K562 (cell line): Measurements from ENCODE around the gene ZNF35. TPM values are rescaled to one million over a fixed set of nuclear protein-coding genes. Genes with fewer than 3 reads are reported as not detected.

Experiments
- ATAC-seq: fragments of 200-7000 bp; cut with Tn5 transposase; 3 replicates; pipeline ENCODE4 v1.9.1; 2020; ENCODE audit warnings: moderate library complexity
- BruUV-seq: library from RNA; stranded (reverse); fragments of 400-500 nt; replicated peaks from 2 replicates; lab custom pipeline; 2021; lab: Mats Ljungman, UMichigan
- CTCF ChIA-PET: fragments of 300-600 bp; formaldehyde crosslinking; extraction: SDS; loops from one replicate; lab custom pipeline; 2021; ENCODE audit warnings: low intra/inter-chr PET ratio; lab: Yijun Ruan, JAX
- POLR2A ChIA-PET: fragments of 300-600, 350-650 bp; sonication (Branson Sonifier 250); formaldehyde crosslinking; extraction: SDS; loops from one replicate; lab custom pipeline; 2021; ENCODE audit warnings: antibody characterized with exemption, inconsistent platforms; lab: Yijun Ruan, JAX
- DNase-seq, 4 experiments: peaks; one replicate each; pipeline versions ENCODE4 v3.0.0 to v3.0.0-alpha.2; 2011 to 2018; ENCODE audit warnings: low spot score in 3 of 4, mixed read lengths in 3 of 4; ENCODE audit errors: extremely low read depth in 1 of 4
- FAIRE-seq: peaks from 2 replicates; lab custom pipeline; 2011; peaks lifted over from hg19 to GRCh38; lab: Jason Lieb, UNC
- H2AFZ ChIP-seq: 2 replicates; pipeline ENCODE4 v1.6.0; 2011; ENCODE audit warnings: low read depth, low read length, control low read depth, inconsistent platforms
- H3K27ac ChIP-seq: fragments of 200-600 bp; 3 replicates; pipeline ENCODE4 v1.8.0; 2011; ENCODE audit warnings: low read depth, mild to moderate bottlenecking, control low read depth, inconsistent platforms, low read length, moderate library complexity, mixed read lengths; ENCODE audit errors: extremely low read depth
- H3K27me3 ChIP-seq, 2 experiments: fragments of 300-600 bp in 1 of 2; 2 replicates in 1 of 2; 3 replicates in 1 of 2; pipeline versions ENCODE4 v1.6.0 to v1.8.0; 2011; ENCODE audit warnings: inconsistent platforms in 2 of 2, low read length in 2 of 2, mild to moderate bottlenecking in 1 of 2, mixed read lengths in 1 of 2, moderate library complexity in 1 of 2; ENCODE audit not compliant: control insufficient read depth in 2 of 2, insufficient read depth in 2 of 2
- H3K36me3 ChIP-seq: fragments of 300-600 bp; 3 replicates; pipeline ENCODE4 v1.8.0; 2011; ENCODE audit warnings: mild to moderate bottlenecking, low read length, inconsistent platforms; ENCODE audit not compliant: control insufficient read depth, insufficient read depth
- H3K4me1 ChIP-seq, 2 experiments: fragments of 200-600 bp in 1 of 2; replicated peaks in 1 of 2; 2 replicates in 1 of 2; 3 replicates in 1 of 2; pipeline versions ENCODE4 v1.5.1 to v1.8.0; 2011; ENCODE audit warnings: inconsistent platforms in 2 of 2, low read length in 2 of 2, mild to moderate bottlenecking in 1 of 2, mixed read lengths in 1 of 2, moderate library complexity in 1 of 2; ENCODE audit not compliant: control insufficient read depth in 2 of 2, insufficient read depth in 2 of 2
- H3K4me2 ChIP-seq: 2 replicates; pipeline ENCODE4 v1.6.1; 2011; ENCODE audit warnings: low read length, control low read depth, inconsistent platforms, mixed read lengths; ENCODE audit not compliant: insufficient read depth
- H3K4me3 ChIP-seq: fragments of 200-600 bp; sonication (generic), shearing (Covaris generic); 2 replicates; pipeline ENCODE4 v1.5.1; 2016; ENCODE audit warnings: control low read depth, inconsistent platforms
- H3K79me2 ChIP-seq: fragments of 200-600 bp; 3 replicates; pipeline ENCODE4 v1.8.0; 2011; ENCODE audit warnings: low read length, inconsistent platforms; ENCODE audit not compliant: control insufficient read depth, insufficient read depth
- H3K9ac ChIP-seq, 2 experiments: 2 replicates each; pipeline versions ENCODE4 v1.6.0 to v1.6.1; 2011; ENCODE audit warnings: low read depth in 2 of 2, low read length in 2 of 2, control low read depth in 1 of 2, inconsistent platforms in 1 of 2, mild to moderate bottlenecking in 1 of 2, mixed read lengths in 1 of 2; ENCODE audit not compliant: insufficient read depth in 1 of 2
- H3K9me1 ChIP-seq: one replicate; pipeline ENCODE4 v1.6.0; 2011; ENCODE audit warnings: inconsistent platforms, mild to moderate bottlenecking, low read length, moderate library complexity; ENCODE audit not compliant: control insufficient read depth, insufficient read depth
- H3K9me3 ChIP-seq: replicated peaks from 2 replicates; pipeline ENCODE4 v1.5.1; 2011; ENCODE audit warnings: low read depth, low read length, inconsistent platforms; ENCODE audit not compliant: control insufficient read depth, insufficient read depth
- H4K20me1 ChIP-seq: replicated peaks from 2 replicates; pipeline ENCODE4 v1.6.1; 2011; ENCODE audit warnings: low read length, inconsistent platforms, mixed read lengths; ENCODE audit not compliant: control insufficient read depth, insufficient read depth
- MYC ChIP-seq, 2 experiments: fragments of 250-450 bp in 1 of 2; sonication (Bioruptor Pico) in 1 of 2; IDR thresholded peaks; 2 replicates each; pipeline versions ENCODE4 v1.5.1 to v1.6.1; 2012 to 2021; ENCODE audit warnings: low read depth in 2 of 2, borderline replicate concordance in 1 of 2, improper control_type of control experiment in 1 of 2, low read length in 1 of 2, mild to moderate bottlenecking in 1 of 2, moderate library complexity in 1 of 2
- NR3C1 ChIP-seq: sonication (generic); formaldehyde crosslinking; IDR thresholded peaks from 2 replicates; pipeline ENCODE4 v1.8.1; 2022; ENCODE audit warnings: missing genetic modification reagents
- PRMT5 ChIP-seq: sonication (generic); formaldehyde crosslinking; IDR thresholded peaks from 2 replicates; pipeline ENCODE4 v1.5.0; 2020; ENCODE audit warnings: missing genetic modification reagents
- RFX1 ChIP-seq: fragments of 450-650 bp; IDR thresholded peaks from 2 replicates; pipeline ENCODE4 v1.6.1; 2016; ENCODE audit warnings: mild to moderate bottlenecking, moderate library complexity
- SUPT5H ChIP-seq: fragments of 450-650 bp; IDR thresholded peaks from 2 replicates; pipeline ENCODE4 v1.6.1; 2016
- THRA ChIP-seq: fragments of 450-650 bp; IDR thresholded peaks from 2 replicates; pipeline ENCODE4 v1.6.1; 2017; ENCODE audit warnings: mild to moderate bottlenecking, moderate library complexity
- ZNF274 ChIP-seq: IDR thresholded peaks from 2 replicates; pipeline ENCODE4 v1.6.1; 2011; ENCODE audit warnings: low read depth, mild to moderate bottlenecking, low read length, moderate library complexity, borderline replicate concordance
- WGBS: fragments of 100-300 bp; shearing (Covaris generic); methylation state at CpG from one replicate; pipeline ENCODE4 v1.1.6; 2016; ENCODE audit warnings: low coverage, mixed read lengths; ENCODE audit not compliant: insufficient coverage; ENCODE audit errors: missing lambda C conversion rate; 5-methylcytosine and 5-hydroxymethylcytosine counted together
- in situ Hi-C: fragments of 300-500 bp; cut with MboI; formaldehyde crosslinking; loops from 4 replicates; pipeline ENCODE4 v1.15.0; 2018; ENCODE audit warnings: inconsistent platforms, mixed read lengths
- intact Hi-C: fragments of 100-400 bp; cut with micrococcal nuclease; formaldehyde crosslinking; loops from 2 replicates; pipeline ENCODE4 v1.14.2; 2022
- polyA plus RNA-seq, 8 experiments: library from polyadenylated mRNA; depleted of rRNA in 4 of 8; stranded (reverse) in 5 of 8; unstranded in 3 of 8; fragments of >200 nt; fragmentation: Nextera tagmentation in 2 of 8; fragmentation: Illumina TruSeq in 1 of 8; extraction: Ambion mirVana in 2 of 8; extraction: Trizol in 1 of 8; gene quantifications; 2 replicates each; pipeline versions ENCODE4 v1.2.1 to v1.2.3, GENCODE V29; 2011 to 2014; ENCODE audit warnings: inconsistent platforms in 1 of 8, missing spikeins in 1 of 8
- total RNA-seq, 7 experiments: library from RNA; depleted of rRNA in 6 of 7; stranded (reverse); fragments of >200 nt in 6 of 7; fragmentation: Illumina TruSeq in 2 of 7; extraction: Trizol in 2 of 7; gene quantifications; 2 replicates each; pipeline versions ENCODE4 v1.2.1 to v1.2.3, GENCODE V29; 2011 to 2021; ENCODE audit warnings: low replicate concordance in 1 of 7

The ZNF35 gene
- total and polyA plus RNA-seq, 9 of the 15 experiments (the other 6 are each of a cell fraction or from before 2014, with no cell fraction given), result 8.0 to 18.2 (median 14.8) TPM

DNA sequence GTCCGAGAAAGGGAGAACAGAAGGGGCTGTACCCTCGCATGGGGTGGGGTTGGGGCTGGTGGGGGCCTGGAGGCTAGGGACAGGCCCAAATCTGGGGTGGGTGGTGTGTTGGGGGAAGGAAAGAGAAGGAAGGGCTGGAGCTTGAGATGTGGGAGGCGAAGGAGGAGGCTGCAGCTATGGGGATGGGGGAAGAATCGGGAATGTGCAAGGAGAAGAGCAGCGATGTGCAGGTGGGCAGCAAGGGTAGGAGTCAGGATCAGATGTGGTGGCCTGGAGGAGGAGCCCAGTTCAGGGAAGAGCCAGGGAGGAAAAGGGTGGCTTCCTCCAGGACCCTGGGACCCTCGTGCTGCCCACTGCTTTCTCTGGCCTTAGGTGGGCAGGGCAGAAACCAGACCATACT, 21.2 kb downstream of the ZNF35 start:
- H3K9ac ChIP-seq, result no peak overlapping the region
- POLR2A ChIA-PET, result interaction anchor here (1.3 kb wide), 1 partner anchor 8 kb away, joined by 4 read pairs; no protein-coding TSS in a partner anchor
- no peak for FAIRE-seq
- TF ChIP-seq MYC (IDR thresholded peaks at IDR 0.05; ENCODE audit: low read depth, low read length), result no peak
- no peak for TF ChIP-seq MYC (CRISPR knock-in tag; IDR thresholded peaks at IDR 0.05; ENCODE audit: borderline replicate concordance, low read depth)
- no peak for TF ChIP-seq RFX1
- TF ChIP-seq PRMT5 (CRISPR knock-in tag), result no peak
- TF ChIP-seq NR3C1 (CRISPR knock-in tag), result no peak
- TF ChIP-seq THRA, result no peak
- 0 out of 2 replicates have a peak, but pooled peaks have one; percentile 39 for TF ChIP-seq SUPT5H
- no peak for TF ChIP-seq ZNF274
- TF ChIP-seq, all 486 proteins: peak for 1
- CTCF ChIA-PET, result no interaction called here
- Histone ChIP-seq H3K9me1 (no peaks in the 10 kb centered on the region), H3K27me3 (no peaks in the 10 kb centered on the region), H3K4me2 (no peak overlapping the region), H3K9me3 (peaks cover 9% of the 10 kb centered on the region), H3K79me2 (no peaks in the 10 kb centered on the region), H2AFZ (no peak overlapping the region), H3K4me1 (no peaks in the 10 kb centered on the region), H4K20me1 (no peaks in the 10 kb centered on the region), H3K4me3 (no peak overlapping the region), H3K27ac (no peak overlapping the region), H3K36me3 (no peaks in the 10 kb centered on the region)
- WGBS, result 0% methylated on average over 4 of the region's 6 CpGs
- intact Hi-C loops, result no loop called here
- in situ Hi-C loops, result no loop called here
- ATAC-seq, result no peak; the same call in 2 of the 3 replicates
- no peak for DNase-seq
- no TSS peak for BruUV-seq
